ENCODE data around the gene ZFP62. TPM values are rescaled to one million over a fixed set of nuclear protein-coding genes. Genes with fewer than 3 reads are reported as not detected.
A peak's percentile ranks its signal among the peaks of the same experiment; 100 is the strongest.

Gene ZFP62
- total RNA-seq, 2 experiments from 2014 or later = 30.3 to 31.8 TPM

DNA sequence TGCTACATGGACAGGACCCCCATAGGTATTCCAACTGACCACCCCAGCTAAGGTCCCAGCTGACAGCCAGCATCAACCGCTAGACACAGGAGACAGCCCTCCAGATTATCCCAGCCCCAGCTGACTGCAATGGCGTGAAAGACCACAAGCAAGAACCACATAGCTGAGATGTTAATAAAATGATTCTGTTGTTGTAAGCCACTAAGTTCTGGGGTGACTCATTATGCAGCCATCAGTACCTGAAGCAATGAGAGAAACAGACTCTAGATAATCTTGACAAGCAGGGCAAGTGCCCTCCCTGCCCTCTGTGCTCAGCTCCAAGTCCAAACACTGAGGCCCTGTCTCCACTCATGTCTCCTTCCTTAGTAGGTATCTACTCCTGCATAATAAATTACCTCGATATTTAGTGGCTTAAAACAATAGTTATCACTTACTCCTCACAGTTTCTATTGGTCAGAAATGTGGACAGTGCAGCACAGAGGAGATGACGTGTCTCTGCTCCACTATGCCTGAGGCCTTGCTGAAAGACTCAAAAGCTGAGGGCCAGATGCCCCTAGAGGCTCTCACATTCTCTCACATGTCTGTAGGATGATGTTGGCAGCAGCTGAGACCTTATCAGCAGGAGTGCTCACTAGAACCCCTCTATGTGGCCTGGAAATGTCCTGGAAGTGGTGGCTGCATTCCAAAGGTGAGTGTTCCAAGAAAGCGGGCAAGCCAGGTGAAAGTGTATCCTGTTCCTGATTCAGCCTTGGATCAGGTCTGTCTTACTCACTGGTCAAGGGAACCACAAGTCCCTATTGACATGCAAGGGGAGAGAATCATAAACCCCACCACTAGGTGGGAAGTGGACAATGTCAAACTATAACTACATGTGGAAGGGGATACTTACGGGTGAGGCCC is 60.9 kb downstream of the ZFP62 start:
- intact Hi-C loops (cut with DNase I, micrococcal nuclease) = loop anchor here in 1 of 2 experiments (5.0 kb wide), 1 partner anchor 372 kb away; no protein-coding TSS in a partner anchor

GRCh38 chr5:180799194-180799593 is 61.9 kb downstream of the ZFP62 start:
- POLR2A ChIA-PET = interaction anchor here (0.6 kb wide), 1 partner anchor 32 kb away, joined by 3 read pairs; no protein-coding TSS in a partner anchor
- CTCF ChIA-PET = interaction anchor here (1.0 to 1.3 kb wide), 2 partner anchors 12 to 26 kb away, joined by 3 read pairs; no protein-coding TSS in a partner anchor
- Mint-ChIP-seq H3K27ac (peak overlapping the region; percentile 55), H3K4me3 (no peak overlapping the region), H3K4me1 (peaks cover 72% of the 10 kb centered on the region), H3K36me3 (ENCODE audit: low read depth) (peaks cover 70% of the 10 kb centered on the region), H3K27me3 (no peaks in the 10 kb centered on the region), H3K9me3 (ENCODE audit: low read depth) (no peaks in the 10 kb centered on the region)
- intact Hi-C loops (cut with DNase I, micrococcal nuclease) = no loop called here
- ATAC-seq = no peak
- DNase-seq = no peak

More for the DNA sequence above, 60.9 kb downstream of the ZFP62 start:
- ChIA-PET POLR2A (interaction anchor here (0.6 kb wide), 1 partner anchor 31 kb away, joined by 3 read pairs; no protein-coding TSS in a partner anchor), CTCF (interaction anchor here (0.5 to 1.8 kb wide), 6 partner anchors 11 to 451 kb away, joined by 3 to 11 read pairs (median 3); no protein-coding TSS in a partner anchor)
- ATAC-seq = no peak
- DNase-seq = no peak
- Mint-ChIP-seq H3K27me3 (no peaks in the 10 kb centered on the region), H3K36me3 (ENCODE audit: low read depth) (peaks cover 74% of the 10 kb centered on the region), H3K4me1 (peaks cover 74% of the 10 kb centered on the region), H3K27ac (peak overlapping the region; percentile 55), H3K4me3 (peak overlapping the region; percentile 54), H3K9me3 (ENCODE audit: low read depth) (no peaks in the 10 kb centered on the region)

GRCh38 chr5:180798193-180798592 is 62.9 kb downstream of the ZFP62 start:
- no peak for ATAC-seq
- Mint-ChIP-seq H3K4me3 (no peak overlapping the region), H3K36me3 (ENCODE audit: low read depth) (peaks cover 65% of the 10 kb centered on the region), H3K9me3 (ENCODE audit: low read depth) (no peaks in the 10 kb centered on the region), H3K27ac (peak overlapping the region; percentile 74), H3K27me3 (no peaks in the 10 kb centered on the region), H3K4me1 (peaks cover 78% of the 10 kb centered on the region)
- CTCF ChIA-PET = no interaction called here
- POLR2A ChIA-PET = no interaction called here
- no peak for DNase-seq
- intact Hi-C loops (cut with DNase I, micrococcal nuclease) = no loop called here

Other genes with a start within 250 kb of the ZFP62 start
- under 1 TPM; 0.75 to 0.98 TPM for gene FLT4, start 211.7 kb downstream of the ZFP62 start, total RNA-seq
- gene OR2Y1, start 121.2 kb downstream of the ZFP62 start, total RNA-seq = not detected
- gene MGAT1, start 58.5 kb downstream of the ZFP62 start, total RNA-seq = 100 to 1,000 TPM in 1 of 2 experiments, 10 to 100 TPM in 1; 93.2 to 125 TPM
- gene BTNL8, start 37.9 kb upstream of the ZFP62 start, total RNA-seq = under 1 TPM in 1 of 2 experiments, not detected in 1; 0.11 TPM
- gene BTNL3, start 127.6 kb upstream of the ZFP62 start, total RNA-seq = not detected
- under 1 TPM in 1 of 2 experiments, not detected in 1; 0.21 TPM for gene BTNL9, start 179.0 kb upstream of the ZFP62 start, total RNA-seq

All from activated CD4-positive, alpha-beta T cell treated with anti-CD3 and anti-CD28 coated beads for 36 hours (primary cell).